HG02870 (cell line): ENCODE measurements around the gene SRMS.

Experiments
- ATAC-seq: cut with Tn5 transposase; IDR thresholded peaks from one replicate; pipeline ENCODE4 v1.9.1; 2021; ENCODE audit warnings: mild to moderate bottlenecking, moderate library complexity; ENCODE audit not compliant: unreplicated experiment

SRMS gene

DNA sequence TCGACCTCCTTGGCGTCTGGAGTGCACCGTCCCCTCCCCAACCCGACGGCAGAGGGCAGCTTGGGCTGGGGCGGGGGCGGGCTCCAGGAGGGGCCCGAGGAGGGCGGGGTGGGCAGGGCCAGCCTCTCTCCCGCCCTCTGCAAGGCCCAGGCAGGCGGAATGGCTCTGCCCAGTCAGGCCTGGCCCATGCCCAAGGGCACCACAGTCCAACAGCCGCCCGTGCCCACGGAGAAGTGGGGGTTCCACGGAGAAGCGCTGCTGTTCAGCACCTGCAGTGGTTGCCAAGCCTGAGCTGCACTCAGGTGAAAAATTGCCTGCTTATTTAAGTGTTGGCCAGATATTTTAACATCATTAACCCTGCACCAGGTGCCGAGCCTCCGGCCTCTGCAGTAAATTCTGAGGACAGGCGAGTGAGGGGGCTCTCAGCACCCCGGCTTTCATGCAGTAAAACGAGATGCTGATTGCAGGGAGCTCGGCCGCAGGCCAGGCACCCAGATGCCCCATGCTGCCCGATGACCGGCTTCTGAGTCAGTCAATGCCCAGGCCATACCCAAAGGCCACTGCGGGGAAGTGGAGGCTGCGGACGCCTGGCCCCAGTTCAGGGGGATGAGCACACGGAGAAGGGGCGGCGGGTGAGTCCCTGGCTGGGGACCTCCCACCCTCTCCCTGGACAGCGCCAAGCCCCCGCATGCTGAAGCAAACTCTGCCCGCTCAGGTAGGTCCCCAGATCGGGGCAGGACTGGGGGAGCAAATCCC, at the start of gene SRMS:
Gene SRMS (minus strand): TSS at position 25 of the 756 bp plus-strand sequence. CDS start 286 bp downstream, outside the sequence.
- ATAC-seq = no peak

- ATAC-seq = no peak
Observed at GRCh38 chr20:63596423-63596822, 48.9 kb upstream of the SRMS start.

DNA sequence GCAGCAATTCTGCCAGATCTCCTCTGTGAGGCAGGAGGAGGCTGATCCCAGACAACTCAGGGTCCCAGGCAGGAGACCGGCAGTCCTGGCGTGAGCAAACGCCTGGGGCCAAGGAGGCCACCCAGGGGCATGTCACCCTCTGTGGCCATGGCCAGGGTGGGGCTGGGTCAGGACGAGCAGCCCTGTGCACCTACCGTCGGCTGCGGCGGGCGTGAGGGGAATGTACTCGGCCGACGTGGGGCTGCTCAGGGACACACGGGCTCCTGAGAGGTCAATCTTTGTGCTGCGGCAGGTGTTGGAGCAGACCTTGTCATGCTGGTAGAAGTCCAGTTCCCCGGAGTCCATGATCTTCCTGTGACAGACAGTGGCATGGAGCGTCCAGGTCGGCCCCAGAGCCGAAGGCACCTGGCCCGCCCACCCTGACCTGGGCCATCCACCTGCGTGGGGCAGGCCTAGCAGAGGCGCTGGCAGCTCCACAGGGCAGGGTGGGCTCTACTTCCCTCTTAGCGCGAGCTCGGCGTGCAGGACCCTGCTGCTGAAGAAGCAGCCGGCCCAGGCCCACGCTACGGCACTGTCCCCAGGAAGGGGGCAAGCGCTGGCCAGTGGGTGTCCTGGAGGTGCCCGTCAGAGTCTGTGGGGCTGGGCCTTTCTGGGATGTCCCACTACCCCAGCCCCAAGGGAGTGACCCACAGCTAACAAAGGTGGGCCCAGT, 48.0 kb upstream of the SRMS start:
- no peak for ATAC-seq

DNA sequence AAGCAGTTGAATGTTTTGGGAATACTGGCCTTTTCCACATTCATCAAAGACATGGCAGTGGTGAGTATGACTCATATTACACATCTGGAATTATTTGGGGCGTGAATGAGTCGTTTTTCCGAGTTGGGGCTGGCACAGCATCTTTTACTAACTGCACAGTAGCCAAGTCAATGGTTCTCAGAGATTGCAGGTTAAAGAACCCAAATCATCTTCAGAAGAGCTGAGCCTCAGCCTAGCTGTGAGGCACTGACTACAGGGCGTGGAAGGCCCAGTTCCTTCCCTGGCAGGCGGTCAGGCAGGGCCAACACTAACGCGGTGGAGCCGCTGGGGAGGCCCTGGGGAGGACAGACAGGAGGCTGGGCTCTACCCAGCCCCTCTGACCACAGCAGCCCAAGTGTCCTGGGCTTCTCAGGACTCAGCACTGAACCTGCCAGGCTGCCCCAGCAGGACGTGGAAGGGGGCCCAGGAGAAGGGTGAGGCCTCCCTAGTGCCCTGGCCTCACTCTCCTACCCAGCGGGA, 46.6 kb upstream of the SRMS start:
- ATAC-seq = no peak

DNA sequence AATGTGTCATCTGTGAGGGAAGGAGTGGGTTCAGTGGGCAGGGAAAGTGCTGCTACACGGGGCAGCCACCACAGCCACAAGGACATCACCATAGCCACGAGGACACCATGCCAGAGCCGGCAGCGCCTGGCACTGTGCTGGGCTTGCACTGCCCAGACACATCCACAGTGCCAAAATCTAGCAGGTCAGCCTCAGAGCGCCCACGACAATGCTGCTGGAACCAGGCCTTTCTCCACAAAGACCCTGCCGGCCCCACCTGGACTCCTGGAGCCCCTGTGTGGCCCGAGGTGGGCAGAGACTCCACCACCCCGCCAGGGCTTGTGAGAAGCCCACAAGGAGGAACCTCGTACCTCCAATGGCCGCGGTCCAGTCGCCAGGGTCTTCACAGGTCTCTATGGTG, 45.1 kb upstream of the SRMS start:
- ATAC-seq = no peak

- ATAC-seq = no peak
Observed at GRCh38 chr20:63591786-63592355, 44.3 kb upstream of the SRMS start.

- ATAC-seq = no peak
Observed at GRCh38 chr20:63591147-63591533, 43.6 kb upstream of the SRMS start.

DNA sequence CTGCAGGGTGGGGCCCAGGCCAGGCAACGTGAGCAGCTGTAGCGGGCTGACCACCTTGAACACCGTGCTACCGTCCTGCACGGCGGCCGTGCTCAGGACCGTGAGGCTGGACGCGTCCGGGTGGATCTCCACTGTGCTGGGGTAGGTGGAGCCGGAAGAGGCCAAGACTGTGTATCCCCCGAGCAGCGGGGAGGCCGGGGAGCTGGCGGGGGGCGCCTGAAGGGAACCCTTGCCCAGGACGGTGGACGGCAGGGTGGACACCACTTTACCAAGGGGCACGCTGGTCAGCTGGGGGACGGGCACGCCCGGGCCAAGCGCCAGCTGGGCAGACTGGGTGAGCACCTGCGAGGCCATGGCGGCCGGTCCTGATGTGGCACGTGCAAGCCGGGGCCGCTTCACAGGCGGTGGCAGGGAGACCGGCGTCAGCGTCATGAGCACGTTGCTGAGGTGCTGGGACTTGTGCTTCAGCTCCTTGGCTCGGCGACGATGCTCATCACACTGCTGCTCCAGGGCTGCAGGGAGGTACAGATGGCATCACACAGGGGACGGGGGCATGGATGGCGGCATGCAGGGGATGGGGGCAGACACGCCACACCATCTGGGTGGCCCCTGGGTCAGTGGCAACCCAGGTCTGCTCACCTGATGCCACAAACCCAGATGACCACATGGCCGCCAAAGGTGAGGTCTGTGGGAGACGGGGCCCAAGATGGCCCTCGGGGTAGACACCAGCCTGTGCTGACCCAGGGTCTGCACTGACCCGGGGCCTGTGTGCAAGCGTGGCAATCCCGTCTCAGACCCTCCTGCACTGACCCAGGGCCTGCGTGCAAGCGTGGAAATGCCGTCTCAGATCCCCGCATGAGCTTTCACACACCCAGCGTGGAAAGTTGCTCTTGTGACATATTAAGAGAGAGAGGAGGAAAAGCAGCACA, 42.9 kb upstream of the SRMS start:
- no peak for ATAC-seq

GRCh38 chr20:63589261-63590217, 42.0 kb upstream of the SRMS start:
- ATAC-seq = no peak

DNA sequence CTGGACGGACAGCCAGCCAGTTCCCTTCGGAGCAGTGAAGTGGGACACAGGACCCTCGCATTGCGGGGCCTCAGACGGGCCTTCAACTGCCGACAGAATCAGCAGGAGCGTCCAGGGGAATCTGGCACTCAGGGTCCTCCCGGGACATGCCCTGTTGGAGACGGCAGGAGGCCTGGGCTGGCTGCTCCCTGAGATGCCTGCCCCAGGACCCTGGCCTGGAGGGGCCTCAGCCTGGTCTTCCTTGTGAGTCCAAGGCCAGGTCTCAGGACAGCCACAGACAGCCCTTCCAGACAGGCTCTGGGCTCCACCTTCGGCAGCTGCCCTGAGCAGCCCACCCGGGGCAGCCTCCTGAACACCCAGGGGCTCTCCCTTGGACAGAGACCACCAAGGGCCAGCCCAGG, 41.1 kb upstream of the SRMS start:
- no peak for ATAC-seq

GRCh38 chr20:63587776-63588591, 40.4 kb upstream of the SRMS start:
- no peak for ATAC-seq

GRCh38 chr20:63587256-63587655, 39.7 kb upstream of the SRMS start:
- no peak for ATAC-seq

DNA sequence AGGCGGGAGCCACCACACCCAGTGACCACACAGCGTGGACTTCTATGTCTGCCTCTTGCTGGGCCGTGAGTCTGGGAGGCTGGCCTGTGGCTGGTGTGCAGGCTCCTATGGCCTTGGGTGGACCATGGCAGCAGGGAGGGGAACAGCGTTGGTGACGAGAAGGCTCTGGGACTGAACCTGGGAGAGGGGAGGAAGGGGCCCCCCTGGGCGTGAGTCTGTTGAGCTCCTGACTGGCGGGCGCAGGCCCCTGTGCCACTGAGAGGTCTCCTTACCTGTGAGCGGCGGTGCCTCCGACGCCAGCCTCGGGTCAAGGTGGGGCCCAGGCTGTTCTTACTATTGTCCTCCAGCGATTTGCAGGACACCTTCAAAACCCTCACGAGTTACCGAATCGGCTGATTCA, 39.2 kb upstream of the SRMS start:
- ATAC-seq = no peak

DNA sequence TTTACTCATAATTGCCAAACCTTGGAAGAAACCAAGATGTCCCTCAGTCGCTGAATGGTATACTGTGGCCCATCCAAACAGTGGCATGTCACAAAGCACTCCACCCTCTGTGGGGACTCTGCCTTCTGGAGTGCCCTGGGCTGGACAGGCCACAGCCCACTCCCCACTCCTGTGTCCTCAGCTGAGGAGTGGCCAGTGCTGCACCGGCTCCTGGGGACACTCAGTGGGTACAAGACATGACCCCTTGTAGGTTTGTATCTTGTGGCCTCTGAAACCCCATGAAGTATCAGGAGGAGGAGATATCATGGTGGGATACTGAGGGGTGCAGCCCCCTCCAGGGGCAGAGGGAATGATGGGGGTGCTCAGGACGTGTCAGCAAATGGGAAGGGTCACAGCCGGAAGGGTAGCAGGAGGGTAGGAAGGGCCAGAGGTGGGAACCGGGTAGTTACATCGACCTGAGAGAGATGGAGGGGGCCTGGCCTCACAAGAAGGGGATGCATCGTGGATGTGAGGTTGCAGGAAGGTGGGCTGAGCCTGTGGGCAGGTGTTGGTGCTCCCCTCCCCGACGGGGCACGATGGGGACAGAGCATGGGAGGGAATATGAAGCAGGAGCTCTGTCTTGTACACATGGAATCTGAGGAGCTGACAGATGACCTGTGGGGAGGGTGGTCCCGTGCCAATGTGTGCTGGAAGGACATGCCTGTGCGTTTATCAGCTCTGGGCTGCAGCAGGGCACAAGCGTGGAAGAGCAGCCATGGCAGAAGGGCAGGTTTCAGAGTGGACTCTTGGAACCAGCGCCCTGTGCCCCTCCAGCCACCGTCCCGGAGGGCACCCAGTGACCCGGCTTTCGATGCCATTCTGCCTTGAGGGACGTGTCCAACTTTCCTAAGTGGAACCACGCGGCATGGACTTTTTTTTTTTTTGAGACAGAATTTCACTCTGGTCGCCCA, 38.3 kb upstream of the SRMS start:
- no peak for ATAC-seq

GRCh38 chr20:63582382-63583063, 35.0 kb upstream of the SRMS start:
- no peak for ATAC-seq

DNA sequence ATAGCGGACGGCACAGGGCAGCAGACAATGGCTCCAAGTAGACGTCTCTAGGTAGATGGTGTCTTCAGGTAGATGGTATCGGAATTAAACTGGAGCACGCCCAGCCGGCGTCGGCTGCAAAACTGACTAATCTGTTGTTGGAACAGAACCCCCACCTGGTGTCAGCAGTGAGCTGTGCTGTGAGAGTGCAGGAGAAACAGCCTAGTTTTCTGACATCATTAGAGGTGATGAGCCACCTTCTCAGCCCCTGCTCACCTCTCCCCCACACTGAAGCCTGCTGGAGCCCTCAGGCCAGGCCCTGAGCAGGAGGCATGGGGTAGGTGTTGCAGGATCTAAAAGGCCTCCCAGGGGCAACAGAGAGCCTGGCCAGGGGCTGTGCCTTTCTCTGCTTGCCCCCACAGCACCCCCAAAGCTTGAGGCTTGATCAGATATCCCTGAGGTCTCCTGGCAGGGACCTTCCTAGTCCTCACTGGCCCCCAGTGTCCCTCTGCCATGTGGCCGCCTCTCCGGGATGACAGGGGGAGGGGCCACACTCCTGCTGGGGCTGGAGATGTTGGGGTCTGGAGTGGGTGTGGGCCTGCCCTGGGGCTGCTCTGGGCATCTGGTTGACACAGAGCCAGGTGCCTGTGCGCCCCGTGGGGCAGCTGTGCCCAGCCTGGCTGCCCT, 33.4 kb upstream of the SRMS start:
- no peak for ATAC-seq
